NCI-H2081 treated with DMSO at 0.1 percent for 48 hours (cell line): ENCODE results near the gene RHEBL1.

Experiments used
- DNase-seq: peaks from one replicate; lab custom pipeline; 2025; lab: John Stamatoyannopoulos, UW

RHEBL1 gene

DNA sequence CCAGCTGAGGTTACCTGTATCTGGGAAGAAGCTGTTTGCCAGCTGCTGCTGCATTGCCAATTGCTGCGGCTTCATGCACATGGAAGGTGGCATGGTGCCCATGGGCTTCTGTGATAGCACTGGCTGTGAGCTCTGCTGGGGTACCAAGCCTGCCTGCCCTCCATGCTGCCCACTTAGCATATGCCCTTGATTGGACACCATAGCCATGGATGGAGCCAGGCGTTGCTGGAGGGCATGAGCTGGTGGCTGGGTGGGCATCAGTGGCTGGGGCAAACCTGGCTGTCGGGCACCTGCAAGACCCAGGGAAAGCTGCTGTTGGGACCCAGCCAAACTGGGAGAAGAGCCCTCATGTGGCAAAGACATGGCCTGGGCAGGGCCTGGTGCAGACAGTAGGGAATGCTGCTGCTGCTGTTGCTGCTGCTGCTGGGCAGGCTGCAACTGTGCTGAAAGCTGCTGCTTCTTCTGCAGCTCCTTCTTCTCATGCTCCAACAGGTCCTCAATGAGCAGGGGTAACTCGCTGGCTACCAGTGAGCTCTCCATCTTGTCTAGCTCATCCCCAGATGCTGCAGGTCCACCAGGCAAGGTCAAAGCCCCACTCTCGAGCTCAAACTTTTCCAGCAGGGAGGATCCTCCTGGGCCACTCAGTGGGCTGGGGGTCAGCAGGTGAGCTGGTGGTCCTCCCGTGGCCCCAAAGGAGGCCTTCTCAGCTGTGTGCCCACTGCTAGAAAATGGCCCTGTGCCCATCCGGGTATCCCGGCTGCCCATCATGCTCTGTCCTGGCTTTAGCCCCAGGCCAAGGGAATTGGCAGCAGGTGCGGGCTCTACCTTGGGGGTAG, 32.5 kb downstream of the RHEBL1 start:
- no peak for DNase-seq

DNA sequence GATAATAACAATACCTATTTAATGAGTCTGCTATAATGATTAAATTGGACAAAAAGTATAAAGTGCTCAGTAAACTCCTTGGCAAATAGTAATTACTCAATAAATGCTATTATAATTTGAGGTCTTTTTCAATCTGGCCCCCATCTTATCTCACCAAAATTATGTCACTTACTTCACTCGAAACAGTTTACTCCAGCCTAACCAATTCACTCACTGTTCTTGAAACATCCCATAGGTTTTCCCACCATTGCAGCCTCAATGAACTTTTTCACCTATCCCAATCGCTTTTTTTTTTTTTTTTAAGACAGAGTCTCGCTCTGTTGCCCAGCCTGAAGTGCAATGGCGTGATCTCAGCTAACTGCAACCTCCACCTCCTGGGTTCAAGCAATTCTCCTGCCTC, 33.8 kb downstream of the RHEBL1 start:
- DNase-seq: no peak

DNA sequence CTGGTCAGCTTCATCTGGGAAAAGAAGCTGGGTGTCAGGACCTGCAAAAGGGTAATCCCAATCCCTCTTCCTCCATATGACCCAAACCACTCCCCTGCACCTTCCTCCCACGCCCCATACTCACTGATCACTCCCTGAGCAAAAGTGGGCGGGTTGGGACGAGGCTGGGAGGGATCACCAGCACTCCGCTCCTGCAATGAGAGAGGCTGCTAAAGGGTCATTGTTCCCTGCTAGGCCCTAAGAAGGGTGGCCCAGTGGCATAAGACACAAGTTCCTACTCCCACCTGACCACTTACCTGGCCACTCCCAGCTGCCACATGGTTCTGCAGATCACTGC, 35.5 kb downstream of the RHEBL1 start:
- no peak for DNase-seq

DNA sequence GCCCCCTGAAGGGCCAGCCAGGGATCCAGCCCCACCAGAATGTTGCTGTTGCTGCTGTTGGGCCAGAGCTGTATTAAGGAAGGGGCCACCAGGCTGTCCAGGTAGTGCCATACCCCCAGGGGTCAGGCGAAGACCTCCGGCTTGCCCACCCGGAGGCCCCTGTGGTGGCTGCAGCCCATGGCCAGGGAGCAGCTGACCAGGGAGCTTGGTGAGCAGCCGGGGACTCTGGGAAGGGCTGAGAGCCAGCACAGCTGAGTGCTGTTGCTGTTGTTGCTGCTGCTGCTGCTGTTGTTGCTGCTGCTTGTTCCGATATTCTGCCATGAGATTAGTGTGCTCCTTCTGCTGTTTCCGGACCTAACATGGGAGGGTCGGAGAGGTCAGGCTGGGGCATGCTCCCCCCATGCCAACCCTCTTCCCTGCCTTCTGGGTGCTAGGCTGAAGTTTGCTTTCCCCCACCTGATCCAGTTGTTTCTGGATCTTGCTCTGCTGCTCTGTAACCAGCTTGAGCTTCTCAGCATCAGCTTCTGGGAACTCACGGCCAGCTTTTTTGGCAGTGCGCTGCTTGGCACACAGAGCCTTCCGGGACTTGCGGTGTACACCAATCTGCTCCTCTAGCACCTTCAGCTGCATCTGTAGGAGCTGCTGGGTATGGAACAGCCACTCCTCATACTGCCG, 36.0 kb downstream of the RHEBL1 start:
- no peak for DNase-seq

DNA sequence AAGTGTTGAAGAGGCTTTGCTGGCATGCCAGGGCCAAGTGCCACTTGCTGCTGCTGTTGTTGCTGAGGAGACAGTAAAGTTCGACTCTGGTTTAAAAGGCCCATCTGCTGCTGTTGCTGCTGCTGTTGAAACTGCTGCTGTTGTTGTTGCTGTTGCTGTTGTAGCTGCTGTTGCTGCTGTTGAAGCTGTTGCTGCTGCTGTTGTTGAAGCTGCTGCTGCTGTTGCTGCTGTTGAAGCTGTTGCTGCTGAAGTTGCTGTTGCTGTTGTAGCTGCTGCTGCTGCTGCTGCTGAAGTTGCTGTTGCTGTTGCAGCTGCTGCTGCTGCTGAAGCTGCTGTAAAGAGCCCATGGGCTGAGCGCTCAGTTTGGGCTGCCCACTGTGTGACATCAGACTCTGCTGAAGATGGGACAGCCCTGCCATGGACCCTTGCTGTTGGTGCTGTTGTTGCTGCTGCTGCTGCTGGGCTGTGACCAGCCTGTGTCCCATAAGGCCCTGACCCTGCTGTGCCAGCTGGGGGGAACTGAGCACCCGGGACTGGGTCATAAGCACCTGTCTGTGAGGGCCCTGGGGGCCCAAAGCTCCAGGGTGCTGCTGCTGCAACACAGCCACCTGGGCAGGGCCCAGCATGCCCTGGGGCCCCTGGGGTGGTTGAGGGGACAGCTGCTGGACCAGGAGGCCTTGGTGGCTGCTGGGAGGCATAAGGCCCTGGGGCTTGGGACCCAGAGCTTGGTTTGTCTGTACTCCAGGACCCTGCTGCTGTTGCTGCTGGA, 36.9 kb downstream of the RHEBL1 start:
- DNase-seq: no peak

DNA sequence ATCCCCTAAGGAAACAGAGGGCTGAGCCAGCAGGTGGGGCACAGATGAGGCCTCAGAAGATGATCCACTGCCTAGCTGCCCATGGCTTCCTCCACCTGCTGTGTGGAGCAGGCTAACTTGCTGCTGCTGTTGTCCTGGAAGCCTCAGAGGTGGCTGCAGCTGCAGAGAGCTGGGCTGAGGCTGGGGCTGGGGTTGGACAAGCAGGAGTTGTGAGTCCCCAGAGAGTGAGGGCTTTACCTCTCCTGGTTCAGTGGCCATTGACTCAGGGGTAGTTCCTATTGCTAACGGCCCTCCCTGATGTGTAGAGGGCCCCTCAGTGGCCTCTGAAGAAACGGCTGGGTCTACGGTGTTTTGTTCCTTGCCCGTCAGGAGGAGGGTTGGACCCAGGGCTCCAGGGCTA, 37.5 kb downstream of the RHEBL1 start:
- no peak for DNase-seq

DNA sequence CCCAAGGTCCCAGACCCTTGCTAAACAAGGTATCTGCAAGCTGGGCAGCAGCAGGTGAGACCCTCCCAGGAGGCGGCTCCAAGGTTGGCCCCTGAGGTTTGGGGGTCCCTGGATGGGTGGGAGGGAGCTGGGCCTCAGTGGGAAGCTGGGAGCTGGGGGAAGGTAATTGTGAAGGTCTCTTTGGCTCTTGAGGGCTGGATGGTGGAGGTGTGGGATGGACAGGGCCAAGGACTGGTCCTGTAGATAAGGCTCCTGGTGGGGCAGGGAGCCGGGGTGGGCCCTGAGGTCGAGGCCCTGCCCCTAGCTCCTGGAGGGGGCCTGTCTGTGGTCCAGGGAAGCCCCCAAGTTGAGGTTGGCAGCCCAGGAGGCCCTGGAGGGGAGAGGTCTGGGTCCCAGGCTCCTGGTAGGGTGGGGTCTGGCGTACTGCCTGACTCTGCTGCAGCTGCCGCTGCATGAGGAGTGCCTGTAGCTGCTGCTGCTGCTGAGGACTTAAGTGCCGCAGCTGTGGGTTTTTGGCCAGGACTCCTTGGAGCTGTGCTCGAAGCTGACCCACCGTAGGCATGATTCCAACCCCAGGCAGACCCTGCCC, 38.1 kb downstream of the RHEBL1 start:
- DNase-seq: no peak

DNA sequence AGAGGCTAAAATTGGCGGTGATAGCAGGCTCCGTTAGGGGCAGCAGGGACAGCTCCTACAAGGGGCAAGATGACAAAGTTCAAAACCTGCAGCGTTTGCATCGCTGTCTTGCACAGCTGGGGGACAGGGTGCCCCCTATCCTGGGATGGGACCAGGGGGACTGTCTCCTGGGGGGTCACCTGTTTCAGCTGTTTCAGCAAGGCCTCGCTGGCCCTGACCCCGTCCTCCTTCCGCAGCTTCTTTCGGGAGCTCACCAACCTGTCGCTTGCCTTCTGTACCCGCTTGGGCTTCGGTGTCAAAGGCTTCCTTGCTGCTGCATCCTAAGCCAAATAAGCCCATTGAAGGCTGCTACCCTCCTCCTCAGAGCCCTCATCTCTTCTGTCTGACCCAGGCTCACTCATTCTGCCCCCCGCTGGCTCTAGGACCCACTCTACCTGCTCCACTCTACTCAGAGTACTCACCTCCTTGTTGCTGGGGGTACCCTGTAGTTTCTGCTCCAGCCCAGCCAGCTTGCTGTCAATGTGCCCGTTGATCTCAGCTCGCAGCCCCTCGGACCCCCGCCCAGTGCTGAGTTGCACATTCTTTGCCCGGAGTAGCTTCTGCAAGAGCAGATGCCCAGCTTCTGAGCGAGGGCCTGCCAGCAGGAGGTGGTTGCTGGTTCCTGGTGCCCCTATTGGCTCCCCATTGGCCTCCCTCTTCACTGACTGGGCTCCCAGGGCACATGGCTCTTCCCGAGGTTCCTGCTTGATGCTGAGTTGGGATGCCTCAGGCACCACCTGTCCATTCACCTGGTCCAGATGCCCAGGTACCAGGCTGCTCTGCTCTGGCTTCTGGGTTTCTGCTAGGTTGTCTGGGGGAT, 38.8 kb downstream of the RHEBL1 start:
- DNase-seq: no peak

DNA sequence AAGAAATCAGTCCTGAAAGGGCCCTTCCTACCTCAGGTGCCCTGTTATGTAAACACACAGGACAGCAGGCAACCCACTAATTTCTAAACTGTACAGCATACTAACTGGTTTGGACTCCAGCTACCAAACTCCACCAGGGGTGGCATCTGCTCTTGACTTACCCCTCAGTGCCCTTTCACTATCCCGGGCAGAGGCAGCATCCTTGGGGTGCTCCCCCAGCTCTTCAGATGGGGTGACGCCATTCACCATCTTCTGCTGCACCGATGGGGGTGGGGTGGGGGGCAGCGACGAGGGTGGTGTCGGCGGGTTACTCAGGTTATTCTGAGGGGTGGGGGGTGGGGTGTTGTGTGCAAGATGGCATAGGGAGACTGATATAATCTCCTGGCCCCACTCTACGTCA, 39.7 kb downstream of the RHEBL1 start:
- DNase-seq: no peak

DNA sequence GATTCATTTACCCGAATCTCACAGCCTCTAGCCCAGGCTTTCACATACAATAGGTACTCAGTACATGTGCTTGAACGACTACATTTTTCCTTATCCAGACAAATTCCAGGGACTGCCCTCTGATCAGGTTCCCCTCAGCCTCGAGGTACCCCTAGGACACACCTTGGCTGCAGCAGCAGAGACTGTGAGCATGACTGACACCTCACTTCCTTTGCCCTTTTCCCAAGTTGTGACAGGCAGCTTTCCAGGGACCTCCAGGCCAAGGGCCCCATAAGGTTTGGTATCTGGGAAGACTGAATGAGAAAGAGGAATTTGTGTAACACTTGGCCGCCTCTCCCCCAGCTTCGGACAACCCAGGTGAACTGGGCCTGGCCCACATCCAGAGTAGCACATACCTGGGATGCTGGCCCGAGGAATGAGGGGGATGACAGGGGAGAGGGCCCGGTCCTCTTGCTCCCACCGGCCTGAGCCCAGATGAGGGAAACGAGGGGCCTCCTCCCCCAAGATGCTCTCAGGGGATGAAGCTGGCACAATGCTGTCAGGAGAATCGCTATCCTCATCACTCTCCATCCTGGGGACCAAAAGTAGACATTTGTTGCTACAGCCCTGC, 41.0 kb downstream of the RHEBL1 start:
- no peak for DNase-seq

DNA sequence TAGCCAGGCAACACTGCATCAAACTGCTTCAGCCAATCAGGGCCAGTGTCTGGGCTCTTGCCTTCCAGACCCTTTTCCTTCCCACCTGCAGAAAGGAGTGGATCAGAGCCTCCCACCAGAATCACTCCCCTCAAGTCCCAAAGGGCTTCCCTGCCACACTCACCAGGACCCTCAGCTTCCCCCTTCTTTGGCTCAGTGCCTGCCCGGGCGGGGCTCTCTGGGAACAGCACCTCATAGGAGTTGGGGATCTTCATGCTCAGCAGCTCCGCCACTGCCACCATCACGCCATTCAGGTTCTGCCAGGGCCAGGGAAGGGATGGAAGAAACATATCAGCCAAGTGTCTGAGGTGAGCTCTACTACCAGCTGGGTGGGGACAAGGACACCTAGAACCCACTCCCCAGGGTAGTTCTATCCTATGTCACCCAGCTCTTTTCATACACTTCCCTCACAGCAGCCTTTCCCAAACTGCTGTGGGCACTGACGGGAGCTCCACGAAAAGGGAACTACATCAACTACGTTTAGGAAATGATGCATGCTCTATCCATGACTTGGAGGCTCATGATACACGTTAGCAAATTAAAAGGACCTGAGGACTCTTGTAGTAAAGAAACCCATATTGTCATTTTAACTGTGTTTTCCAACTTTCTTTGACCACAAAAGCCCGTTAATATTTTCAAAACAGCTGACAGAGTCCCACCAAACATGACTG, 41.8 kb downstream of the RHEBL1 start:
- no peak for DNase-seq

DNA sequence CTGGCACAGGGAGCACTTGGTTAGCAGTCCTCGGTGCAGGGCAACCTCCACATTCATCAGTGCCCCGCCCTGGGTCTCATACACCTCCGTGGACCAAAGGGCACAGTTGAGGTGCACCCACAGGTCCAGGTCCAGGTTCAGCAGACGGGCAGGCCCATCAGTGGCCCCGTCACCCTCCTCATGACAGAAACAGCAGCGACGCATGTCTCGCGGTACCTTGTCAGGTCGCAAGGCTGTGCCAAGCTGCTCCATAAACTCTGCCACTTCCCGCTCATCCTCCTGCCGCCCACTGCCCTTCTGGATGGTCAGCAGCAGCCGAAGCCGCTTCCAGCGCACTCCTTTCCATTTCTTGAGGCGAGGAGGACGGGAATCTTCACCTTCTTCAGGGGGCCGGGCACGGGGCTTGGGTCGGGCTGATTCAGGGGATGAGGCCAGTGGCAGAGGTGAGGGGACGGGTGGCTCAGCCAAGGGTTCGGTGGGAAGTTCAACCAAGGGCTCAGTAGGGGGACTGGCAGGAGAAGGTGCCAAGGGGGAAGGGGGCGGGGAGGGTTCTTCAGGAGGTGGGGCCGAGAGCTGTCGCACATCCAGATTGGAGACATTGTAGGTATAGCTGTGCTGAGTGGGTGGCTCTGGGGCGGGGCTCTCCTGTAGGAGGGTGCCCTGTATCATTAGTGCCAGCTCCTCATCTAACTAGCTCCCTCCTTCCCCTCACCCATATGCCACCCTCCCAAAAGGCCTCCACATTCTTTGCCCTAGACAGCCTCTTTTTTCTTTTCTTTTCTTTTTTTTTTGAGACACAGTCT, 42.9 kb downstream of the RHEBL1 start:
- no peak for DNase-seq

DNA sequence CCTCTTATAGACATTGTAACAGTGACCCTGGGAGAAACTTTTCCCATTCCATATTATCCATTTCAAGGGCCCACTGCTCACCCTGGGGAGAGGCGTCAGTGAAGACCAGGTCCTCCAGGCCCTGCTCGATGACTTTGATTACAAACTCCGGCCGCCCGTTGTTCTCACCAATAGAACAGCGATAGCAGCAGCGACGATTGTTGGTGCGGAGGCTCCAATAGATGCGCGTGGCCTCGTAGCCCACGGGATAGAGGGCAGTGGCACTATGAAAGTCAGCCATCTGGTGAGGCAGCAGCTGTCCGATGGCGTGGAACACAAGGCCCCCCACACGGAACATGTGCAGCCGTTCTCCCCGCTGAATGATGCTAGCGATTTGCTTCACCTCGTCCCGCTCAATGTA, 43.7 kb downstream of the RHEBL1 start:
- no peak for DNase-seq

DNA sequence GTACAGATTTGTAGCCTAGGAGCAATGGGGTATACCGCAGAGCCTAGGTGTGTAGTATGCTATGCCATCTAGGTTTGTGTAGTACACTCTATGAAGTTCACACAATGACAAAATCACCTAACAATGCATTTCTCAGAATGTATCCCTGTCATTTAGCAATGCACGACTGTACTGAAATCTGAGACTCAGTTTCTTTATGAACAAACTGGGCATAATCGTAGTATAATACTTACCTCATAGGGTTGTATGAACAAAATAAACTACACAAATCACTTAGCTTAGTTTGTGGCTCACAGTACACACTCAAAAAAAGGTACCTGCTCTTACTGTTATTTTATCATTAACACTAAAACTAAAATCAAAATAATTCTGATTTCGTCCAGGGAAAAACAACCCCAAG, 44.3 kb downstream of the RHEBL1 start:
- DNase-seq: no peak

DNA sequence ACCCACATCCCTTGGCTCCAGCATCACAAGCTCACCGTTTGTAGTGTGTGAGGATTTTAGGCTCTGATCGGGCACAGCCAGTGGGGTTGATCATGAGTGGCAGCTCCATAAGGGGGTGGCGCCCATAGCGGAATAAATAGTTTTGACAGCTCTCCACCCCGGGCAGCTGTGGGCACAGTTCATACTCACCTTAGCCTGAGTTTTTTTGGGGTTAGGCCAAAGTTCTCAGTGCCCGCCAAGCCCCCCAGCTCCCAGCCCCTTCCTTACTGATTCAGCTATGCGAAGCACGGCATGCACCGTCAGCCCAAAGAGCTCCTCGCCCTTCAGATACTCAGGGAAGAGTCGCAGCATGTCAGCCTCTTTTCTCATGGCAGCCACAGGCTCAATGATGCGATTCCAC, 45.2 kb downstream of the RHEBL1 start:
- DNase-seq: no peak

DNA sequence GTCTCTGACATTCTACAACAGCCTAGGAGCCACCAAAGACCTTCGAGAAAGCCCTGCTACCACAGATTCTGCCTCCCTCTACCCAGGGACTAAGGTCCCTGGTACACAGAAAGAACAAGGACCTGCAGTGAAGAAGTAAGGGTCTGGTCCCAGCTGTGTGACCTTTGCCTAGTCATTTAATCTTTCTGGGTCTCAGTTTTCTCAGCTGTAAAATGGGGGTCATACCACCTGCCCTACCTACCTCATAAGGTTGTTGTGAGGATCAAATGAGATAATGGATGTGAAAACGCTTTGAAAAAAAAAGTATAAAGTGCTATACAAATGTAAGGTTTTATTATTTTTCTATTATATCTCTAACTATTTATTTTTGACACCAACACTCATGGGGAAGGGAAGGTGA, 46.0 kb downstream of the RHEBL1 start:
- DNase-seq: no peak

DNA sequence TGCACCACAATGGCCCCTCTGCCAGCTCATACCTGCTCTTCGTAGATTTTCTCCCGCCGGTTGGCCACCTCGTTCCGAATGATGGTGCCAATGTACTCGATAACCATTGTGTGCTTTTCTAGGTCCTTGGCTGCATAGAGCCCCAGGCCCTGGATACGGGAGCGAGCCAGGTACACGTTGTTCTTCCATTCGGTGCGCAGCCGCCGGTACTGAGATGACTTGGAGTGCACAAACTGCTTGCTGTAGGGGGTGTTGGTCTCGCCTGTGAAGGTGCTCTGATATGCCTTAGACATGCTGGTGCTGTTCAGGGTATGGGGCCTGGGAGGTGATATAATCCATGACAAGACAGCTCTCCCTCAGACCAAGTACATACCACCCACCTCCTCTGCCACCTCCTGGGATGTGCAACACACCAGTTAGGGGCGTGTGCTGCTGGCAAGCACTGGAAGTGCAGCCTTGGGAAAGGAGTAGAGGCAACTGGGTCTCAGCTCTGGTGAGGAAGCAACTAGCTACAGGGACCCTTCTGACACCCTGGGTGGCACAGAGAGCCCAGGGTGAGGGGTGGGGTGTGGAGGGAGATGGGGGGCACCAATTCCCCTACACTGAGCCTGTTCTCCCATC, 47.1 kb downstream of the RHEBL1 start:
- no peak for DNase-seq

DNA sequence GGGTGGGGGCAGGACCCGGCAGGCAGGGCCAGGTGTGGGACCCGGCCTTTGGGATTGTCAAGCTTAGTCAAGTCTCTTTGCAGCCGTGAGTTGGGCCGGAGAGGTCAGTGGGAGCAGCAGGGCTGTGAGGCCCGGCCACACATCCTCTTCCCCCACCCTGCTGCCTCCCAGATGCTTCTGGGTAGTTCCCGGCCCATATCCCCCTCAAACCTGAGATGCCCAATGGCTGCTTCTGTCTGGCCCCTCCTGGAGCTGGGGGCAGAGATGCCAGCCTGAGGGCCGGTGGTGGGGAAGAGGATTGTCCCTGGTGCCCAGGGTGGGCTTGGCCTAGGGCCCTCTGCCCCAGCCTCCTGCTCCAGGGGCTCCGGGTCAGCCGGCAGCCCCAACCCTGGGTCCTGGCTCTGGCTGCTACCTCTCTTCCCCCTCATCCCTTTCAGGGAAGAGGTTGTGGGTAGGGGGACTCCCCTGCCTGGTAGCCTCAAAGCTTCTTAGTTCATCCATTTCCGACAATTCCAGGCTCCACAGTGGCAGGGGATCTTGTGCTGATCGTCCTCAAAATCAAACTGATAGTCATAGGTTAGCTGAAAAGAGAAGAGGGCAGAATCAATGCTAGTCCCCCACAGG, 48.4 kb downstream of the RHEBL1 start:
- no peak for DNase-seq

DNA sequence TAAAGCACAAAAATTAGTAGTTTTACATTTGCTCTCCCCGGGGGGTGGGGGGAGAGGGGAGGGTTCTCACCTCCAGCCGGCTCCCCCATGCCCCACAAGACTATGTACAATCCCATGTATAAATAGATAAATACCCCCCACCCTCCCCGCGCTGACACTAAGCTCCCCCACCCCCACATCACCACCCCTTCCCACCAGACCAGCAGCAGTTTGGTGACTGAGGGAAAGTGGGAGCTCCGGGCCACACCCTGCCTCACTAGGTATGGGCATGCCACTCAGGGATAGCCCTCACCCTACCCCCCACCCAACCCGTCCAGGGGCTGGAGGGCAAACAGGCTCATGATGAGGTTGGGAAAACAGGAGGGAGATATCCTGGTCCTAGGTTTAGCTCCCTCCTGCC, 49.3 kb downstream of the RHEBL1 start:
- DNase-seq: no peak
